ENCODE results near the gene CAPN5.

- TF ChIP-seq CTCF (IDR thresholded peaks at IDR 0.05; ENCODE audit: low read length) (no peak), EZH2 (IDR thresholded peaks at IDR 0.05; ENCODE audit: borderline replicate concordance, low read length) (no peak)
These were observed 29.8 kb downstream of the CAPN5 start for GRCh38 chr11:77096591-77097019.
